Ishikawa (cell line): ENCODE results near the gene KLK8.

Experiments used
- CEBPB ChIP-seq: IDR thresholded peaks from 2 replicates; pipeline ENCODE4 v1.6.1; 2012
- CREB1 ChIP-seq: IDR thresholded peaks from 2 replicates; pipeline ENCODE4 v1.6.1; 2012; ENCODE audit warnings: low read depth
- EGR1 ChIP-seq: IDR thresholded peaks from 2 replicates; pipeline ENCODE4 v1.6.1; 2012
- EP300 ChIP-seq: IDR thresholded peaks from 2 replicates; pipeline ENCODE4 v1.6.1; 2012; ENCODE audit warnings: borderline replicate concordance
- FOXM1 ChIP-seq: IDR thresholded peaks from 2 replicates; pipeline ENCODE4 v1.6.1; 2012; ENCODE audit warnings: low read depth, borderline replicate concordance
- NFIC ChIP-seq: IDR thresholded peaks from 2 replicates; pipeline ENCODE4 v1.6.1; 2012
- RAD21 ChIP-seq: IDR thresholded peaks from 2 replicates; pipeline ENCODE4 v1.6.1; 2012; ENCODE audit warnings: low read depth
- TAF1 ChIP-seq: IDR thresholded peaks from 2 replicates; pipeline ENCODE4 v1.6.1; 2012; ENCODE audit warnings: low read depth, mild to moderate bottlenecking
- TCF12 ChIP-seq: IDR thresholded peaks from 2 replicates; pipeline ENCODE4 v1.6.1; 2012; ENCODE audit warnings: low read depth
- TEAD4 ChIP-seq: IDR thresholded peaks from 2 replicates; pipeline ENCODE4 v1.6.1; 2012
- YY1 ChIP-seq: IDR thresholded peaks from 2 replicates; pipeline ENCODE4 v1.6.1; 2012; ENCODE audit warnings: low read depth
- ZBTB7A ChIP-seq: IDR thresholded peaks from 2 replicates; pipeline ENCODE4 v1.6.1; 2012; ENCODE audit warnings: low read depth
- TF ChIP-seq, protein P1 (sequence below): IDR thresholded peaks from 2 replicates; pipeline ENCODE4 v1.6.1; 2012
- TF ChIP-seq, protein P2 (sequence below): IDR thresholded peaks from 2 replicates; pipeline ENCODE4 v1.6.1; 2012
- TF ChIP-seq, protein P3 (sequence below): IDR thresholded peaks from 2 replicates; pipeline ENCODE4 v1.6.1; 2012; ENCODE audit warnings: low read depth, mild to moderate bottlenecking

KLK8 gene

GRCh38 chr19:51018745-51019543 is 17.5 kb upstream of the KLK8 start:
- TF ChIP-seq YY1, result no peak
- no peak for TF ChIP-seq EGR1
- TF ChIP-seq FOXM1, result no peak
- TF ChIP-seq, protein P1, sequence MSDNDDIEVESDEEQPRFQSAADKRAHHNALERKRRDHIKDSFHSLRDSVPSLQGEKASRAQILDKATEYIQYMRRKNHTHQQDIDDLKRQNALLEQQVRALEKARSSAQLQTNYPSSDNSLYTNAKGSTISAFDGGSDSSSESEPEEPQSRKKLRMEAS, result no peak
- TF ChIP-seq TEAD4, result no peak

DNA sequence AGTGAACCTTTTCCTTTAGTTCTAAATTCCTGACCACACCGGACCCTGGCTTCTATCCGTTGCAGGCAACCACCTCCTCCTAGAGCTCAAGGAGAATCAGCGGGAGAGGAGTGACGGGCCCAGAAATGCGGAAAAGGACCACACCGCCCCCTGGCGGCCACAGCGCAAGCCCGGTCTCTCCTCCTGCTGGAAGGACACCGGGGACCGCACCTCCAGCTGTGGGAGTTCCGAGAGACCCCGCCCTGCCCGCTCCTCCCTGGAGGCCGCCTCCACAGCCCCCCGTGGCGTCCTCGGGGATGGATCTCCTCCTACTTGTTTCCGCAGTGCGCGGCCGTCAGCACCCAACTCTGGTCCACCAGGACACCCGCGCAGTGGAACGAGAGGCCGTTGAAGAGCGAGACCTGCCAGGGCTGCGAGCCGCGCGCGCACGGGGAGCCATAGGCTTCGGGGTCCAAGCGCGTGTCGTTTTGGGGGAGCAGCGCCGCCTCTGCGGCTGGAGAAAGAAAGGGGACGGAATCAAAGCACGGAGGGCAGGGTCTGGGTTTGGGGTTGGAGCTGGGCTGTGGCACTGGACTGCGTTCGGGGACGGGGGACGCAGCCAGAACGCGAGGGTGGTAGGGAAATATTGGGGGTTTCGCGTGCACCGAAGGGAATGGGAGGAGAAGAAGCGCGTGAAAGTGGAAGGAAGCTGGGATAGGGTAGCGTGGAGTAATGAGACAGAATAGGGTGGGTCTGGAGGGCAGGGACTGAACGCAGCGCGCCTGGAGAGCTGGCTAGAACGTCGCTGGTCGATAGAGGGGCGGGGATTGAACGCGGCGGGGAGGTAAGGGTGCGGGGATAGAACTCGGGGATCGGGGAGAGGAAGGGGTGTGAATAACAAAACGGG is 15.6 kb upstream of the KLK8 start:
- TF ChIP-seq RAD21, result peak; percentile 50; the same call in 1 of the 2 replicates
- TF ChIP-seq YY1, result no peak

GRCh38 chr19:51015691-51016267 is 14.4 kb upstream of the KLK8 start:
- TF ChIP-seq, protein P2, sequence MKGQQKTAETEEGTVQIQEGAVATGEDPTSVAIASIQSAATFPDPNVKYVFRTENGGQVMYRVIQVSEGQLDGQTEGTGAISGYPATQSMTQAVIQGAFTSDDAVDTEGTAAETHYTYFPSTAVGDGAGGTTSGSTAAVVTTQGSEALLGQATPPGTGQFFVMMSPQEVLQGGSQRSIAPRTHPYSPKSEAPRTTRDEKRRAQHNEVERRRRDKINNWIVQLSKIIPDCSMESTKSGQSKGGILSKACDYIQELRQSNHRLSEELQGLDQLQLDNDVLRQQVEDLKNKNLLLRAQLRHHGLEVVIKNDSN, result no peak
- TF ChIP-seq ZBTB7A (no peak), TAF1 (no peak), EGR1 (no peak), RAD21 (no peak), CREB1 (no peak), TEAD4 (no peak), EP300 (no peak), NFIC (no peak), TCF12 (no peak)

GRCh38 chr19:51014242-51014641 is 12.8 kb upstream of the KLK8 start:
- TF ChIP-seq TCF12 (no peak), YY1 (no peak), TAF1 (no peak), CEBPB (no peak), RAD21 (no peak), TEAD4 (no peak)
- TF ChIP-seq, protein P1, result no peak

DNA sequence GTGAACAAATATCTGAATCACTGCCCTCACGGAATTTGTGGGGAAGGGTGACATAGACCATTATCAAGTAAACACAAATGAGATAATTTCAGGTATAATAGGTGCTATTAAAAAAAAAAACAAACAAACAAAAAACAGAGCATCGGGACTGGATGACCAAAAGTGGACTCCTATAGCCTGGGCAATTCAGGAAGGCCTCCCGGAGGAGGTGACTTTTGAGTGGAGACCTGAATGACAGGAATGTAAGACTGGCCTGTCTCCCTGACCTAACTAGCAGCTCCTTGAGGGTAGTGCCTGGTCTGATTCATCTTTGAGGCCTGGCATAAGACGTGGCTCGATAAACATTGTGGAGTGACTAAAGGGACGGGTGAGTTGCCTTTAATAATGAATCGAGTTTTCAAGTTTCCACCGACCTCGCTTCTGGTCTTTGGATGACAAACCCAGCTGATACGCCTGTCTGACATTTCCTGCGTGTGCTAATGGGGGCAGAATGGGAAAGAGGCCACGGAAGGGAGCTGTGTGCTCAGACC is 11.3 kb upstream of the KLK8 start:
- TF ChIP-seq FOXM1 (no peak), CREB1 (no peak), YY1 (no peak), EP300 (no peak), RAD21 (no peak), TAF1 (no peak), NFIC (no peak), ZBTB7A (no peak), CEBPB (no peak), TCF12 (no peak), EGR1 (no peak), TEAD4 (no peak)
- TF ChIP-seq, protein P1, result no peak
- TF ChIP-seq, protein P2, result no peak
- TF ChIP-seq, protein P3, sequence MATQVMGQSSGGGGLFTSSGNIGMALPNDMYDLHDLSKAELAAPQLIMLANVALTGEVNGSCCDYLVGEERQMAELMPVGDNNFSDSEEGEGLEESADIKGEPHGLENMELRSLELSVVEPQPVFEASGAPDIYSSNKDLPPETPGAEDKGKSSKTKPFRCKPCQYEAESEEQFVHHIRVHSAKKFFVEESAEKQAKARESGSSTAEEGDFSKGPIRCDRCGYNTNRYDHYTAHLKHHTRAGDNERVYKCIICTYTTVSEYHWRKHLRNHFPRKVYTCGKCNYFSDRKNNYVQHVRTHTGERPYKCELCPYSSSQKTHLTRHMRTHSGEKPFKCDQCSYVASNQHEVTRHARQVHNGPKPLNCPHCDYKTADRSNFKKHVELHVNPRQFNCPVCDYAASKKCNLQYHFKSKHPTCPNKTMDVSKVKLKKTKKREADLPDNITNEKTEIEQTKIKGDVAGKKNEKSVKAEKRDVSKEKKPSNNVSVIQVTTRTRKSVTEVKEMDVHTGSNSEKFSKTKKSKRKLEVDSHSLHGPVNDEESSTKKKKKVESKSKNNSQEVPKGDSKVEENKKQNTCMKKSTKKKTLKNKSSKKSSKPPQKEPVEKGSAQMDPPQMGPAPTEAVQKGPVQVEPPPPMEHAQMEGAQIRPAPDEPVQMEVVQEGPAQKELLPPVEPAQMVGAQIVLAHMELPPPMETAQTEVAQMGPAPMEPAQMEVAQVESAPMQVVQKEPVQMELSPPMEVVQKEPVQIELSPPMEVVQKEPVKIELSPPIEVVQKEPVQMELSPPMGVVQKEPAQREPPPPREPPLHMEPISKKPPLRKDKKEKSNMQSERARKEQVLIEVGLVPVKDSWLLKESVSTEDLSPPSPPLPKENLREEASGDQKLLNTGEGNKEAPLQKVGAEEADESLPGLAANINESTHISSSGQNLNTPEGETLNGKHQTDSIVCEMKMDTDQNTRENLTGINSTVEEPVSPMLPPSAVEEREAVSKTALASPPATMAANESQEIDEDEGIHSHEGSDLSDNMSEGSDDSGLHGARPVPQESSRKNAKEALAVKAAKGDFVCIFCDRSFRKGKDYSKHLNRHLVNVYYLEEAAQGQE, result no peak

GRCh38 chr19:51010066-51010795 is 8.8 kb upstream of the KLK8 start:
- TF ChIP-seq ZBTB7A (no peak), EP300 (no peak)
- TF ChIP-seq, protein P3, result no peak
